CMK (cell line): ENCODE data around the gene CPNE9.

ENCODE experiments used
- DNase-seq: peaks from one replicate; pipeline ENCODE4 v3.0.0-alpha.2; 2010; ENCODE audit warnings: low read depth

Gene CPNE9

DNA sequence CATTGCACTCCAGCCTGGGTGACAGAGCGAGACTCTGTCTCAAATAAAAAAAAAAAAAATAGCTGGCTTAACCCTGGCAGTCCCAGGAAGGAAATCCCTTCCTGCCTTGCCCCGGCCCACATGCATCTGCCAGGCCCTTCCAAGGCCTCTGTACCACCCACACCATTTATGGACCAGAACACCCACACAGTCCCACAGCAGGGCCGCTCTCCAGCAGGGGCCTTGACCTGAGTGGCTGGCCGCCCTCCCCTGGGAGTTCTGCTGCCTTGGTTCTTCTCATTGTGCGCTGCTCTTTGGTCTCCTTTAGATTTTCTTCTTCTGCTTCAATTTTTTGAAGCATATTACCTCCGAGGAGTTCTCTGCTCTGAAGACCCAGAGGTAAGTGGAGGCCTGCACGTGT is 16.1 kb upstream of the CPNE9 start:
- DNase-seq, result no peak

DNA sequence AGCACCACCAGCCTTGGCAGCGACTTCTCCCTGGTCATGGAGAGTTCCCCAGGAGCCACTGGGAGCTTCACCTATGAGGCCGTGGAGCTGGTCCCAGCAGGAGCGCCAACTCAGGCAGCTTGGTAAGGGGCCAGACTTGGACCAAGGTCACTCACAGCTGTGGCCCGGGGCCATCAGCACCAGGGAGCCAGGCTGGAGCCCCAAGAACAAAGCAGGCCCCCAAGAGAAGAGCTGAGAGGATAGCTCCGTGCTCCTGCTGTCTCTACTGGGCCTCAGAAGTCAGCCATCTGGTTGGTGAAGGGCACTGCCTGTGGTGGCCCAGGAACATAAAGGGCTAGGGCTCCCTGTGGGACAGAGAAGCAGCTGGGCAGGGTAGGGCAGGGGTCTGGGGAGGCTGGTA is 14.7 kb upstream of the CPNE9 start:
- DNase-seq, result no peak

DNA sequence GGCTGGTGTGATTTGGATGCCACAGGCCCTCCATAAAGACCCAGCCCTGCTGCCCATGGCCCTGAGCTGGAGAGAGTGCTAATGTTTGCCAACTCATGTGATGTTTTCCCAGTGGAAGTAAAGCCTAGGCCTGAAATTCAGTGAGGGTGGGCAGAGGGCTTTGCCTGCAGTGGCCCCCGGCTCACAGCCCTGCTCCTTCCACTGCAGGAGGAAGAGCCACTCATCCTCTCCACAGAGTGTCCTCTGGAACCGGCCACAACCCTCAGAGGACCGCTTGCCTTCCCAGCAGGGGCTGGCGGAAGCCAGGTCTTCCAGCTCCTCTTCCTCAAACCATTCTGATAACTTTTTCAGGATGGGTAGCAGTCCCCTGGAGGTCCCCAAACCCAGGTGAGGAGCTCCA is 13.9 kb upstream of the CPNE9 start:
- DNase-seq, result no peak

DNA sequence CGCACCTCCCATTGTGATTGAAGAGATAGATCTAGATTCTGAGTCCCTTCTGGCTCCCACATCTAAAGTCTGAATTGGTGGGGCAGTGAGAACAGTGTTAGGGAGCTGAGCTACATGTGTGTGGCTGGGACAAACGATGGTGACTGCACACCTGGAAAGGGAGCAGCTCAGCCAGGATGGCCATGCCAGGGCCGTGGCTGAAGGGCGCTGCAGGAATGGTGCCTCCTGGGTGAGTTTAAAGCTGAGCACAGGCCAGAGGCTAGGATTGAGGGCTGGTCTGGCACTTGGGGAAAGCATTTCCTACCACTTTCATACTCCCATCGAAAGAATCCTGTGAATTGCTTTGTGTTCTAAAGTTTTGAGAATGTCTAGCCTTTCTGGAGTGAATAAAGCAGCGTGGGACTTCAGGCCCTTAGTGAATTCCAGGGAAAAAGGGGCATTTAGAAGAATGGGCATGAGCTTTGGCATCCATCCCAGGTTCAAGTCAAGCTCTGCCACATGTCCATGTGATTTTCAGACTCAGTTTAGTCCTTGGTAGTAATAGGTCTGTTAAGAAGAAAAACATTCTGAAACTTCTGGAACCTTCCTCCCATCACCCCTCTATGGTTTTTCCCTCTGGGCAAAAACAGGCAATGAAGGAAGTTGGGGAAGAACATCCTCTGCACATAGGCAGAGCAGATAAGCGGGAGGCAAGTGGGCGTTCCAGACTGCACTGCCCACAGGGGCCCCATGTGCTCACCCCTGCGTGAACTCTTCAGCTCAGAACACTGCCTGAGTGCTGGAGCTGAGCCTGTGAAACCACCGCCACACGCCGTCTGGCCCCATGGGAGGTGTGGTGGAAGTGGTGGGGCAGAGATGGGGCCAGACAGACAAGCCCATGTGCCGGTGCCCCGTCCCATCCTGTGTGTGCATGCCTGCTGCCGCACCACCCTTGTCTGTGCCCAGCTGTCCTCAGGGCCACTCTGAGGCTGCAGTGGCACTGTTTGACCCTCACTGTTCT is 12.9 kb upstream of the CPNE9 start:
- DNase-seq, result peak; percentile 50

DNA sequence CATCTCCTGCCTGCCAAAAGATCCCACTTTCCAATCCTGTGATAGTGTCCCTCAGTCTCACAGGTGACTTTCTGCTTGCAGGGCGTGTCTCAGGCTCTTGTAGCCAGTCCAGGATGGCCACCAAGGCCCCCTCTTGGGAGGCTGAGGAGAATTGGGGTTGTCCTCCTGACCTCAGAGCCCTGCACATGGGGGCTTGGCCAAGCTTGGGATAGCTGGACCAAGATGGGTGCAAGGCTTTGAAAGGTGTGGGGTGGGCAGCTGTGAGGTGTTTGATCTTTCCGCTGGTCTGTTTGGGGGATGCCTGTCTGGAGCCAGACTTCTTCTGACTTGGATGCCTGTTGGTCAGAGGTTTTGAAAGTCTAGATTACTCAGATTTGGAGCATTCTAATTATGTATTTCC is 12.0 kb upstream of the CPNE9 start:
- DNase-seq, result no peak

DNA sequence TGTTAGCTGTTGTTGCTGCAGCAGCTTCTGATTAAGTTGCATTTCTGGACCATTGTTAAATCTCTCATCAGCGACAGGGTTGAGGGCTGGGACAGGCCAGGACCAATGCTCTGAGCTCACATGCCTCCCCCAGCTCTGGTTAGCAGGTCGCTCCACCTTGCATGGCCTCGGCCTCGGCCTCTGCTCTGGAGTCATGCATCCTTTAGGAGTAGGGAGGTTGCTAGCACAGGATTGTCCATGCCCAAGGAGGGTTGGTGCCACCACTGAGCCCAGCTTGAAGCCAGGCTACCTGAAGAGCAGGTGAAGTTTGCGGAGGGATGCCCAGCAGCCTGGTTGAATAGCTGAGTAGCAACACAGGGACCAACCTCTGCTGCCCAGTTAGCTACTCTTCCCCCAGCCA is 11.2 kb upstream of the CPNE9 start:
- DNase-seq, result no peak

DNA sequence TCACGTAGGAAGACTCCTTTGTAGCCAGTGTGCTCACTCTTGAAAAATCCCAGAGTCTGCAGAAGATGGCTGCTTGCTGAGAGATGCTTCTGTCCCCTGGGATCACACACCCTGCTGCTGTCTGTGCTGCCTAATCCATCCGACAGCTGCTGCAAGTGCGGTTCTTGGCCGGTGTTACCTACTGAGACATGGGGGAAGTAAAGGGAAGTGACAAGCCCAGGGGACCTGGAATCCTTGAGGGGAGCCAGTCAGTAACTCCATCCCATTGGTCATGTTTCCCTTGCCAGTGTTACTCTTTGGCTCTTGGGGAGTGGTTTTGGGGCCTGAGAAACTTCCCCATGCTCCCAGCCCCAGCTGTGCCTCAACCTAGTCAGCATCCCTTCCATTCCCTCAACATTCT is 8.3 kb upstream of the CPNE9 start:
- DNase-seq, result no peak

DNA sequence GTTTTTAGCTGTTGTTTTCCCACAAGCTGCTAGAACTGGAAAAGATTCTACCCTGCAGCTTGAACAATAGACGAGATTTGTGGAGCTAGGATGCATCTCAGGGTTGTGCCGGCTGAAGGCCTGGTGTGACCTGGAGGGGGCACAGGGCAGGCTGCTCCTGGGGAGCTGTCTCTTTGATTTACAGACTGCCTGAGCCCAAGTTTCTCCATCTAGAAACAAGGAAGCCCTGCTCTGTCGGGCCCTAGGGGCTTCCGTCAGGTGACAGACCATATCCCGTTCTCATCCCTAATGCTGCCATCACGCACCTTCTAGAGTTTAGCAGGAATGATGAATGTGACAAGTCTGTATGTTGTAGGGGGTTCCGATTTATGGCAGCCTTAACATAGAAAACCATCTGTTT is 7.9 kb upstream of the CPNE9 start:
- DNase-seq, result no peak

DNA sequence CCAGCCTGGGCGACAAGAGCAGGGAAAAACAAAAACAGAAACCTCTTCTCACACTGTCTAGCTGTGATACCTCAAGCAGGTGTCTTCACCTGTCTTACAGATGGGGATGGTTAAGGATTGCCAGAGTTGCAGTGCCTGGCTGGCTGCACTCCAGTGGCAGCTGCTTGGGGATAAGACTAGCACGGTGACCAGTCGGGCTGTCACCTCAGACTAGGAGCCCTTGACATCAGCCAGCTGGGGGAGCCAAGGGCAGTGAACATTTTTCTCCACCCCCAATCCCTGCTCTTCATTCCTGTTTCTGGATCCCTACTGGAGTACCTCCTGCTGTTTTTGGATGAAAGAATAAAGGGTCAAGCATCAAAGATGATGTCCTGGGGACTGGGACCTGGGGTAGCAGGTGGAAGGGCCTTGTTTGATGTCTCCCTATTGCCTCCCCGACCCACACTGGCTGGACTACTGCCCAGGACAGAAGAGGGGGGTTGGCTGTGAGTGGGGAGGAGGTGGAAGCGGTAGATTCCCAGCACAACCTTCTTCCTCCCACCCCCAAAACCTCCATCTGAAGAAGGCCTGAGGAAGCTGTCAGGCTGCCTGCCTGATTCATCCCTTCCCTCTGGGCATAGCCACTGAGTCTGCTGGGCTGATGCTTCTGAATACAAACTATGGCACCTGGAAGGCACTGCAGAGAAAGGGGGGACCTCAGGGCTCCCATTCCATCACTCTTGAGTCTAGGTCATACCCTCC is 7.0 kb upstream of the CPNE9 start:
- no peak for DNase-seq

DNA sequence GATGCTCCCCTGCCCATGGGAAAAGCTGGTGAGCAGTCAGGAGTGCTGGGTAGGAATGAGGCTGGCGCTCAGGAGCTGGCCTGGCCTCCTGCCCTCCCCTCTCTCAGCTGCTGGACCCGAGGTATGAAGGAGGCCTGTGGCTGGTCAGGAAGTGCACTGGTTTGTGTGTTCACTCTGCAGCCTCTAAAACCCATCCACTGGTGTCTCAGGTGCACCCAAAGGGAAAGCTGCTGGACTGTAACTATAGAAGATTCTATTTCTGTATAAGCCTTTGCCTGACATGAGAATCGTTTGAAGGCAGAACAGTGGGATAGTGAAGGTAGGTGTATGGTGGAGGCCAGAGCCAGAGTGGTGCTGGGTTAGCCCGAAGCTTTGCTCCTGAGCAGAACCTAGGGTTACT is 5.7 kb upstream of the CPNE9 start:
- no peak for DNase-seq

DNA sequence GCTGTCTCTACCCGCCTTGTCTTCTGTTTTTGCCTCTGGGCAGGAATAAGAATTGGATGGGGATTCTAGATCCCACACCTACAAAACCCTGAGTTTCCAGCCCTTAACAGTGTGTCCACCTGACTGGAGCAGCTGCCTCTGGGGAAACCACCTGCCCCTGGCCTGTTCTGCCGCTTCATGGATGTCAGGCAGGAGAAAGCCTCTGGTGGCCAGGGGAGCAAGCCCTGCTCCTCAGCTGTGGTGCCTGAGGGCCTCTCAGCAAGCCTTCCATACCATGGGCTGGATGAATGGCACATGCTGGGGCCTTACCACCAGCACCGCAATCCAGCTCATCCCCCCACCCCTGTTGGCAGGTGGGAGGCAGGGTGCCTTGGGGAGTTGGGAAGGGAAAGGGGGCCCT is 5.3 kb upstream of the CPNE9 start:
- no peak for DNase-seq

DNA sequence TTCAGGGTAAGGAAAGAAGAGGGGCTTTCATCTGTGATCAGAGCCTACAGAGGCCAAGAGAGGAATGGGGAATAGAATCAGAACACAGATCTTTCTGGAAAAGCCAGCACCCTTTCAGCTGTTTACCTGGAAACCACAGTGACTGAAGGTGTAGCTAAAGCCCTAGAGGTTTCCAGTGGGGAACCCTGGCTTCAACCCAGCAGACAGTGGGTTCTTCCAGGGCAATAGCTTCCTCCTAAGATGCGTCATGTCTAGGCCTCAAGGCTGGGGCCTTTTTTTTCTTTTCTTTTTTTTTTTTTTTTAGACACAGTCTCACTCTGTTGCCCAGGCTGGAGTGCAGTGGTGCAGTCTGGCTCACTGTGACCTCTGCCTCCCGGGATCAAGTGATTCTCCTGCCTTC is 3.1 kb upstream of the CPNE9 start:
- no peak for DNase-seq

DNA sequence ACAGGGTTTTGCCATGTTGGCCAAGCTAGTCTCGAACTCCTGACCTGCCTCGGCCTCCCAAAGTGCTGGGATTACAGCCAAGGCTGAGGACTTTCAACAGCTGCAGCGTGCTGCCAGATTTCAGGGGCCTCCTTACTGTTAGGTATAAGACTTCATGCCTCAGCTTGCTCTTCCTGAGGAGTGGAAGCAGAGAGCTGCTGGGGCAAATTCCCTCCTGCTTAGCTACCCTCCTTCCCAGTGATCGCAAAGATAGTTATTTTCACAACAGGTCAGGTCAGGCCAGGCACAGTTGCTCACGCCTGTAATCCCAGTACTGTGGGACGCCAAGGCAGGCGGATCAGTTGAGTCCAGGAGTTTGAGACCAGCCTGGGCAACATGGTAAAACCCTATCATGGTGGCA is 2.6 kb upstream of the CPNE9 start:
- DNase-seq, result no peak

DNA sequence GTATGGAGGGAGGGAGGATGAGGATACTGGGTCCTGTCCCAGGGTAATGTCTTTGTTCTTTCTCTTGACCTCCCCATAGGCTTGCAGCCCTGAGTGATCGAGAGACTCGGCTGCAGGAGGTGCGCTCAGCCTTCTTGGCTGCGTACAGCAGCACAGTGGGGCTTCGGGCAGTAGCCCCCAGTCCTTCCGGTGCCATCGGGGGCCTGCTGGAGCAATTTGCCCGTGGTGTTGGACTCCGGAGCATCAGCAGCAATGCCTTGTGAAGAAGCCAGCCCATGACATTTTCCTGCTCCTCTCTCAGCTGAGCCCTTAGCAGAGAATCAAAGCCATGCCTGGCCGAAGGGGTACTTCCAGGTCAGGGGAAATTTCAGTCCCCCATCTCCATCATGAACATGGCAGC is 1.9 kb upstream of the CPNE9 start:
- DNase-seq, result no peak

DNA sequence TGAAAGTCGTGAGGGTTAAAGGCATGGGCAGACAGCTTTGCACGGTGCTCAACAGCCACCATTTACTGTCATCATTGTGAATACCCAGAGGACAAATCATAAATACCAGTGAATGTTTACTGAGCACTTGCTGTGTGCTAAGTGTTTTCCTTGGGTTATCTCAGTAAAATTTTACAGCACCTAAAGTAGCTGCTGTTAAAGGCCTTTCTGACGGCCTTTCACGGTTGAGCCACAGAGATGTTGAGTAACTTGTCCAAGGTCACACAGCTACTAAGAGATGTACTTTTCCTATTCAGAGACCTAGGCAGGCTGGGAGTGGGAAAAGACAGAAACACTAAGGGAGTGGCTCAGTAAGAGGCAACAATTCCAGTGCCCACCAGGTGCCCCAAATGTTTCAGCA is 393 bp upstream of the CPNE9 start:
- no peak for DNase-seq

DNA sequence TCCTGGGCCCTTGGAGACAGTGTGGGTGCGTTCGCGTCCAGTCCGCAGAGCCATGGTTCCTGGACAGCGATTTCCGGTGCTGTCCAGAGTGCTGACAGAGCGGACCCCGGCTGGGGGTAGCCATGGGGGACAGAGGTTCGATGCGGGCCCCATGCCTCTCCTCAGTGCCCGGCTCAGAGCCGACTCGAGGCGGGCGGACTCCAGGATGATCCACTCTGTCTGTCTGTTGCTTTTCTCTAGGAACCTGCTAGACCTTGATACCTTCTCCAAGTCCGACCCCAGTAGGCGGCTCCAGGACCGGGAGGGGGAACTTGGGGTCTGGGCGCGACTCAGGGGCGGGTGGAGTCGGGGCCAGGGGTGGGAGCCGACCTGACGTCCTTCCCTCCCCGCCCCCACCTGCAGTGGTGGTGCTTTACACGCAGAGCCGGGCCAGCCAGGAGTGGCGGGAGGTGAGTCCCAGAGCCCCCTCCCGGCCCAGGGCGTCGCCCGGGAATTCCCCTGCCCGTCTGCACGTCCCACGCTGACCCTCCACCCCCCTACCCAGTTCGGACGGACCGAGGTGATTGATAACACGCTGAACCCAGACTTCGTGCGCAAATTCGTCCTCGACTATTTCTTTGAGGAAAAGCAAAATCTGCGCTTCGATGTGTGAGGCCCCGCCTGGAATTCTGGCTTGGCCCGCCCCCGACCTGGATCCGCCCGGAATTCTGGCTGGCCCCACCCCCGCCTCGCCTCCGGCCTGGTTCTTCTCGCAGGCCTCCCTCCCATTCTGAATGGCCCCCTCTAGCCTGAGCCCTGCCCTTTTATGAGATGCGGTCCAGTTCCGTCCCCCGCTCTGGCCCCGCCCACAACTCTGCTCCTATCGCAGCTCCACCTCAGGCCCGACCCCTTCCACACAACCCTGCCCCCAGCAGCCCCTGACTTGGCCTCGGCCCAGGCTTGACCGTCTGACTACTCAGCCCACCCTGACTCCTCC is 1.0 kb downstream of the CPNE9 start:
- no peak for DNase-seq

DNA sequence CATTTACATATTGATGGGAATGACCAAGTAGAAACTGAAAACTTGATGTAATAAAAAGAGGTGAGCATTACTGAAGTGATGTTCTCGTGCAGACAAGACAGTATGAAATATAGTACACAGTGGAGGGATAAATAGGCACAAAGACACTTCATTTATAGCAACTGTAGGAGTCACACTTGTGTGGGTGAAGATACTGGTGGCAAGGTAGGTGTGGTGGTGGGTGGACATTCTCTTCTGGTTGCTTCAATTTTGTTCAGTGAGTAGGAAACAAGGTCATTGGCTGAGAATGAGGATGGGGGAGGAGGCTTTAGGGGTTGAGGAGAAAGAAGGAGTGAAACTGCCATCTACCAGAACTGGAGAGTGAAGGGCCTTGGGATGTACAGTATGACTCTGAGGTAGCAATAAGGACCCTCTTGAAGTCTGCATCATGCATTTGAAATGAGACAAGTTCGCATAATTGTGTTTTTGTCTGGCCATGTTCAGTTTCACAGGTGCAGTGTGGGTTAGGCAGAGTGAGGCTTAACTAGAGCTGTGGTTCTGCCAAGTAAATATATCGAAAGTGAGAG is 6.6 kb downstream of the CPNE9 start:
- no peak for DNase-seq

DNA sequence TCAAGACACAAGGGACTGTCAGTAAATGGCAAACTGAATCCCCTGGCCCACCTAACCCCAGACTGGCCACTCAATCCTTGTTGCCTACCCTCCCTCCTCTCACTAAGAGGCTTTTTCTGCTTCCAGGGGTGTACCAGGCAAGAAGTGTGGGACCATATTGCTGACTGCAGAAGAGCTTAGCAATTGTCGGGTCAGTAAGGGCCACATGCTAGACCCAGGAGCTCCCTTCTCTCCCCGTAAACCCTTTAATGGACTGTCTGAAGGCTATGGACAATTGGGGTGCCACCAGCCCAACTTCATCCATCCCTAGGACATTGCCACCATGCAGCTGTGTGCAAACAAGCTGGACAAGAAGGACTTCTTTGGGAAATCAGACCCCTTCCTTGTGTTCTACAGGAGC is 8.8 kb downstream of the CPNE9 start:
- no peak for DNase-seq

DNA sequence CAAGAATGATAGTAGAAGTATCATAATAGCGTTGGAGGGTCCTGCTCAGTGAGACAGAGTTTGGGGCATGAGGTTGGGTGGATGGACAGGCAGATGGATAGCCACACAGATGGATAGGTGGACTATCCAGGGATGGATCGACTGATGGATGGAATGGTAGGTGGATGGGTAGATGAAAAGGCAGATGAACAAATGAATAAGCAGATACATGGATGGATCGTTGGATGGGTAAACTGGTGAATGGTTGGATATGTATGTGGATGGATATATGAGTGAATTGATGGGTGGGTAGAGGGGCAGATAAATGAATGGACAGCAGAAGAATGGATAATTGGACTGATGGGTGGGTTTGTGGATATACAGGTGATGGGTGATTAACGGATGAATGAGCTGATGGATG is 9.5 kb downstream of the CPNE9 start:
- DNase-seq, result no peak

DNA sequence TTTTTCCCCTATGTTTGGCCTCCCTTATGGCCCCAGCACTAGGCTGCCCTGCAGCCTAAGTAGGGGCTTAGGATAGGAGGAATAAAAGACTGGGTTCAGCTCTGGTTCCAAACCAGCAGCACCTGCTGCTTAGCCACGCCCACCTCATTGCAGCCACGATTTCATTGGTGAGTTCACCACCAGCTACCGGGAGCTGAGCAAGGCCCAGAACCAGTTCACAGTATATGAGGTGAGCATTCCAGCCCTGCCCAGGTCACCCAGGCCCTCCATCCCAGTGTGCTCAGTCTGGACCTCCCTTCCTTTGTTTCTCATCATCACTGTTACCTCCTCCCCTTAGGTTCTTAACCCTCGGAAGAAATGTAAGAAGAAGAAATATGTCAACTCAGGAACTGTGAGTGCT is 11.5 kb downstream of the CPNE9 start:
- DNase-seq, result no peak

DNA sequence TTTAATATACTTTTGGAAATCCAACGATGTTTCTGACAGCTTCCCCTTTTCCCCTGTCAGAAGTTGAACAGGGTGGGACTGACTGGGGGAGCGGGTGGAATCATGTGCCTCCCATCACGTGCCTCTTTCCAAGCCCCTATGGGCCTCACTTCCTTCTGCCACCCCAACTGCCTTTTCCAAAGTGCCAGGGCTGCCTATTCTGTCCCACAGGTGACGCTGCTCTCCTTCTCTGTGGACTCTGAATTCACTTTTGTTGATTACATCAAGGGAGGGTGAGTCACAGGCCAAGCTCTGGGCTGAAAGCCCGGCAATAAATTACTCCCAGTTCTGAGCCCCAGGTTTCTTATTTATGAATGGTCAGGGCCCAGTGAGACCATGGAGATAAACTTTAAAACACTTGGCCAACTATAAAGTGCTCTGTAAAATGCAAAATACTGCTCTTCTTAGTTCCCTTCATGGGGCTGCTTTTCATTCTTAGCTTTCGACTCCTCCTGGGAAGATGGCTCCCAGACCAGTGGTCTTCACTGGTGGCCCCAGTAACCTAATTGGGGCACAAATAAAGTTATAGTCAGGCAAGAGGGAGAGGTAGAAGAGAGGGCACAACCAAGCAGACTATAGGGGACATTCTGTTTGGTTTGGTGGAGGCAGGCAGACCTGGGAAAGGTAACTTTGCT is 12.3 kb downstream of the CPNE9 start:
- no peak for DNase-seq
